HEK293 (cell line): ENCODE data around the gene NLRP4.

Source experiments
- RBAK ChIP-seq: fragments of 450-650 bp; formaldehyde crosslinking; IDR thresholded peaks from 2 replicates; pipeline ENCODE4 v1.5.1; 2016; ENCODE audit warnings: missing biosample characterization, missing genetic modification characterization
- REST ChIP-seq: fragments of 450-650 bp; formaldehyde crosslinking; IDR thresholded peaks from 2 replicates; pipeline ENCODE4 v1.5.1; 2016; ENCODE audit warnings: missing biosample characterization, missing genetic modification characterization
- ZNF138 ChIP-seq: fragments of 450-650 bp; formaldehyde crosslinking; IDR thresholded peaks from 2 replicates; pipeline ENCODE4 v1.5.1; 2016; ENCODE audit warnings: missing biosample characterization, missing genetic modification characterization, borderline replicate concordance
- ZNF292 ChIP-seq: fragments of 450-650 bp; formaldehyde crosslinking; IDR thresholded peaks from 2 replicates; pipeline ENCODE4 v1.5.1; 2016; ENCODE audit warnings: low read depth, missing biosample characterization, missing genetic modification characterization, borderline replicate concordance
- ZNF571 ChIP-seq: fragments of 450-650 bp; formaldehyde crosslinking; IDR thresholded peaks from 2 replicates; pipeline ENCODE4 v1.5.0; 2017; ENCODE audit warnings: missing biosample characterization, missing genetic modification characterization
- ZNF658 ChIP-seq: fragments of 450-650 bp; formaldehyde crosslinking; IDR thresholded peaks from 2 replicates; pipeline ENCODE4; 2016; ENCODE audit warnings: missing biosample characterization, missing genetic modification characterization
- ZNF670 ChIP-seq: fragments of 450-650 bp; formaldehyde crosslinking; IDR thresholded peaks from 2 replicates; pipeline ENCODE4 v1.5.1; 2016; ENCODE audit warnings: missing biosample characterization, missing genetic modification characterization, low read depth
- ZNF792 ChIP-seq: fragments of 450-650 bp; formaldehyde crosslinking; IDR thresholded peaks from 2 replicates; pipeline ENCODE4 v1.5.1; 2016; ENCODE audit warnings: missing biosample characterization, missing genetic modification characterization
- ZSCAN16 ChIP-seq: fragments of 450-650 bp; formaldehyde crosslinking; IDR thresholded peaks from 2 replicates; pipeline ENCODE4 v1.5.1; 2016; ENCODE audit warnings: missing biosample characterization, missing genetic modification characterization
- TF ChIP-seq, protein P1 (sequence below): fragments of 450-650 bp; formaldehyde crosslinking; IDR thresholded peaks from 2 replicates; pipeline ENCODE4 v1.5.1; 2016; ENCODE audit warnings: missing biosample characterization, missing genetic modification characterization

DNA sequence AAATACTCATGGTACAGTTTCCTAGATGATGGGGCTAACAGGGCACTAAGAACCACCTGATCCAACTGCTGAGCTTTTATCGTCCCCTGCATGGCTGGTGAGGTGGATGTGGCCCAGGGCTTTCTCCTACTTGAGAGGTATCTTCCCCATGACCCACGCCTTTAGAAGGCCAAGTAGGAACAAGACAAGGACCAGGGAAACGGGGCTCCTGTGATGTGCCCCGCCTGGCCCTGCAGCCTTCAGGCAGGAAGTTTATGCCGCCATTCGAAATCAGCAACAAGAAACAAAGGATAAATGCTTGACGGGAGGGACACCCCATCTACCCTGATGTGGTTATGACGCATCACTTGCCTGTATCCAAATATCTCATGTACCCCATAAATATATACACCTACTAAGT is 91.7 kb downstream of the NLRP4 start:
- TF ChIP-seq, protein P1, sequence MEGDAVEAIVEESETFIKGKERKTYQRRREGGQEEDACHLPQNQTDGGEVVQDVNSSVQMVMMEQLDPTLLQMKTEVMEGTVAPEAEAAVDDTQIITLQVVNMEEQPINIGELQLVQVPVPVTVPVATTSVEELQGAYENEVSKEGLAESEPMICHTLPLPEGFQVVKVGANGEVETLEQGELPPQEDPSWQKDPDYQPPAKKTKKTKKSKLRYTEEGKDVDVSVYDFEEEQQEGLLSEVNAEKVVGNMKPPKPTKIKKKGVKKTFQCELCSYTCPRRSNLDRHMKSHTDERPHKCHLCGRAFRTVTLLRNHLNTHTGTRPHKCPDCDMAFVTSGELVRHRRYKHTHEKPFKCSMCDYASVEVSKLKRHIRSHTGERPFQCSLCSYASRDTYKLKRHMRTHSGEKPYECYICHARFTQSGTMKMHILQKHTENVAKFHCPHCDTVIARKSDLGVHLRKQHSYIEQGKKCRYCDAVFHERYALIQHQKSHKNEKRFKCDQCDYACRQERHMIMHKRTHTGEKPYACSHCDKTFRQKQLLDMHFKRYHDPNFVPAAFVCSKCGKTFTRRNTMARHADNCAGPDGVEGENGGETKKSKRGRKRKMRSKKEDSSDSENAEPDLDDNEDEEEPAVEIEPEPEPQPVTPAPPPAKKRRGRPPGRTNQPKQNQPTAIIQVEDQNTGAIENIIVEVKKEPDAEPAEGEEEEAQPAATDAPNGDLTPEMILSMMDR (tag by site-specific recombination), result no peak
- TF ChIP-seq ZNF138 (tag by site-specific recombination) (no peak), ZNF658 (no peak), ZNF292 (tag by site-specific recombination) (no peak), ZNF670 (tag by site-specific recombination) (no peak), RBAK (no peak), REST (no peak), ZNF571 (tag by site-specific recombination) (no peak), ZSCAN16 (tag by site-specific recombination) (no peak), ZNF792 (tag by site-specific recombination) (no peak)
